MCF 10A (cell line): ENCODE data around the gene ASTL. TPM values are rescaled to one million over a fixed set of nuclear protein-coding genes. Genes with fewer than 3 reads are reported as not detected.
"Not testable (repeated sequence)": the region's sequence is repeated elsewhere in the genome, so short reads cannot be mapped to it uniquely, and the experiment has no call there.

Experiments
- BruUV-seq: library from RNA; stranded (reverse); fragments of 400-500 nt; replicated peaks from 2 replicates; lab custom pipeline; 2021; lab: Mats Ljungman, UMichigan
- CTCF ChIA-PET: fragments of 300-600 bp; sonication (Branson Sonifier 250); formaldehyde crosslinking; extraction: SDS; loops from one replicate; lab custom pipeline; 2021; ENCODE audit warnings: antibody characterized with exemption, inconsistent platforms; lab: Yijun Ruan, JAX
- POLR2A ChIA-PET: fragments of 300-600, 350-650 bp; sonication (Branson Sonifier 250); formaldehyde crosslinking; extraction: SDS; loops from one replicate; lab custom pipeline; 2020; ENCODE audit warnings: antibody characterized with exemption, inconsistent platforms; lab: Yijun Ruan, JAX
- DNase-seq: peaks from one replicate; pipeline ENCODE4 v3.0.0-alpha.2; 2018; ENCODE audit not compliant: unreplicated experiment
- H3K27ac Mint-ChIP-seq: one replicate; pipeline ENCODE4 v1.8.0; 2022; ENCODE audit warnings: mild to moderate bottlenecking, low read depth, mixed read lengths; ENCODE audit not compliant: unreplicated experiment
- H3K27me3 Mint-ChIP-seq: one replicate; pipeline ENCODE4 v1.8.0; 2022; ENCODE audit warnings: mixed read lengths; ENCODE audit not compliant: insufficient read depth, unreplicated experiment
- H3K36me3 Mint-ChIP-seq: one replicate; pipeline ENCODE4 v1.8.0; 2022; ENCODE audit warnings: mild to moderate bottlenecking, moderate library complexity, mixed read lengths; ENCODE audit not compliant: insufficient read depth, unreplicated experiment
- H3K4me1 Mint-ChIP-seq: one replicate; pipeline ENCODE4 v1.8.0; 2022; ENCODE audit warnings: mixed read lengths; ENCODE audit not compliant: insufficient read depth, unreplicated experiment
- H3K4me3 Mint-ChIP-seq: one replicate; pipeline ENCODE4 v1.8.0; 2022; ENCODE audit warnings: mild to moderate bottlenecking, moderate library complexity, mixed read lengths; ENCODE audit not compliant: unreplicated experiment
- H3K9me3 Mint-ChIP-seq: one replicate; pipeline ENCODE4 v1.8.0; 2022; ENCODE audit warnings: mixed read lengths; ENCODE audit not compliant: unreplicated experiment
- intact Hi-C: fragments of 100-400 bp; cut with micrococcal nuclease; formaldehyde crosslinking; loops from 2 replicates; pipeline ENCODE4 v1.14.1; 2022
- total RNA-seq: library from RNA; stranded (reverse); gene quantifications from 2 replicates; pipeline ENCODE4 v1.2.3, GENCODE V29; 2022
- TF ChIP-seq, protein P1 (sequence below): fragments of 200-600 bp; IDR thresholded peaks from one replicate; pipeline ENCODE4 v1.8.0; 2022; ENCODE audit warnings: antibody characterized with exemption, mild to moderate bottlenecking; ENCODE audit not compliant: unreplicated experiment

ASTL gene
- total RNA-seq, 1 experiment from 2014 or later: not detected

DNA sequence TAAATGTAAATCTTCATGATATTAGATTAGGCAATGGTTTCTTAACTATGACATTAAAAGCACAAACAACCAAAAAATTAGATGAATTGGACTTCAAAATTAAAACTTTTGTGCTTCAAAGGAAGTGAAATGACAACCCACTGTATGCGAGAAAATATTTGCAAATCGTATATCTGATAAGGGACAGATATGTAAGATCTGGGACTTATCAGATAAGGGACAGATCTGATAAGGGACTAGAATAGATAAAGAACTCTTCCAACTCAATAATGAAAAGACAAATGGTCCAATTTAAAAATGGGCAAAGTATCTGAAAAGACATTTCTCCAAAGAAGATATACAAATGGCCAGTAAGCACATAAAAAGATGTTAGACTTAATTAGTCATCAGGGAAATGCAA, 51.2 kb downstream of the ASTL start:
- no peaks in the 10 kb centered on the region for H3K9me3 Mint-ChIP-seq
- H3K27ac Mint-ChIP-seq: no peak overlapping the region
- DNase-seq: no peak
- CTCF ChIA-PET: interaction anchor here (0.6 to 1.8 kb wide), 2 partner anchors 30 to 516 kb away, joined by 5 to 6 read pairs; partner anchors contain the start of gene ADRA2B
- H3K27me3 Mint-ChIP-seq: peaks cover 13% of the 10 kb centered on the region
- POLR2A ChIA-PET: interaction anchor here (1.3 kb wide), 1 partner anchor 11 kb away, joined by 4 read pairs; no protein-coding TSS in a partner anchor
- intact Hi-C loops: no loop called here
- H3K4me3 Mint-ChIP-seq: no peak overlapping the region
- H3K36me3 Mint-ChIP-seq: no peaks in the 10 kb centered on the region
- peaks cover 5% of the 10 kb centered on the region for H3K4me1 Mint-ChIP-seq
- TF ChIP-seq, protein P1, sequence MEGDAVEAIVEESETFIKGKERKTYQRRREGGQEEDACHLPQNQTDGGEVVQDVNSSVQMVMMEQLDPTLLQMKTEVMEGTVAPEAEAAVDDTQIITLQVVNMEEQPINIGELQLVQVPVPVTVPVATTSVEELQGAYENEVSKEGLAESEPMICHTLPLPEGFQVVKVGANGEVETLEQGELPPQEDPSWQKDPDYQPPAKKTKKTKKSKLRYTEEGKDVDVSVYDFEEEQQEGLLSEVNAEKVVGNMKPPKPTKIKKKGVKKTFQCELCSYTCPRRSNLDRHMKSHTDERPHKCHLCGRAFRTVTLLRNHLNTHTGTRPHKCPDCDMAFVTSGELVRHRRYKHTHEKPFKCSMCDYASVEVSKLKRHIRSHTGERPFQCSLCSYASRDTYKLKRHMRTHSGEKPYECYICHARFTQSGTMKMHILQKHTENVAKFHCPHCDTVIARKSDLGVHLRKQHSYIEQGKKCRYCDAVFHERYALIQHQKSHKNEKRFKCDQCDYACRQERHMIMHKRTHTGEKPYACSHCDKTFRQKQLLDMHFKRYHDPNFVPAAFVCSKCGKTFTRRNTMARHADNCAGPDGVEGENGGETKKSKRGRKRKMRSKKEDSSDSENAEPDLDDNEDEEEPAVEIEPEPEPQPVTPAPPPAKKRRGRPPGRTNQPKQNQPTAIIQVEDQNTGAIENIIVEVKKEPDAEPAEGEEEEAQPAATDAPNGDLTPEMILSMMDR: no peak
- BruUV-seq: no TSS peak

DNA sequence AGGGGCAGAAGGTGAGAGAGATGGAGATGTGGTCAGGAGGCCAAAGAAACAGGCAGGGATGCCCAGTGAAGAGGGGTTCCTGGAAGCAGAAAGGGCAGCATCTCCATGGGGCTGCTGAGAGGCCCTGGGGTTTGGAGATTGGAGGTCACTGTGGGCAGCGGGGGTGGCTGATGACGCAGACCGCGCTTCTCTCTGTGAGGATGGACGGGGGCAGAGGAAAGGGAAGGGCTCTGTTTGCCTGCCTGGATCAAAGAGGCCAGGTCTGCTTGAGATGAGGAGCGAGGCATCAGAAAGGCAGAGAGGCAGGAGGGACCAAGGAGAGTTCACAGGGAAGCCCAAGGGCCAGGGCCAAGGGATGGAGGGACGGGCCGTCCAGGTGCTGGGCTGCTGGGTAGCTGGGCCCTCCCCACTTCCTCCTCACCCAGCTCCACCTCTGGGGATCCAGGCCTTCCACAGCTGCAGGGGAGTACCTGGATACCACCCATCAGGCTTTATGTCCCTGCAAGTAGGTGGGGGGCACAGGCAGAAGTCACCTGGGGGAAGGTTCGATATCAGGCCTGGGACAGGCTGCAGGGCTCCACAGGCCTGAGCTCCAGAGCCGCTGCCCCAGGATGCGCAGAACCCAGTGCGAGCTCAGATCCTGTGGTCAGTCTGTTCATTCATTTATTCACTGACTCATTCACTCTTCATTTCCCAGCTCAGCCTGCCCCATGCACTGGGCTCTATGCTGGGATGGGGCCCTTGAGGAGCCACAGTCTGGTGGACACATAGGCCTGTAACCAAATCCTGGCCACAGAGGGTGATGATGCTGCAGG, 52.6 kb downstream of the ASTL start:
- POLR2A ChIA-PET: interaction anchor here (1.3 kb wide), 1 partner anchor 13 kb away, joined by 4 read pairs; no protein-coding TSS in a partner anchor
- TF ChIP-seq, protein P1: no peak
- no peak overlapping the region for H3K27ac Mint-ChIP-seq
- BruUV-seq: no TSS peak
- H3K9me3 Mint-ChIP-seq: no peaks in the 10 kb centered on the region
- H3K4me3 Mint-ChIP-seq: no peak overlapping the region
- H3K36me3 Mint-ChIP-seq: no peaks in the 10 kb centered on the region
- H3K27me3 Mint-ChIP-seq: peaks cover 13% of the 10 kb centered on the region
- intact Hi-C loops: no loop called here
- H3K4me1 Mint-ChIP-seq: no peaks in the 10 kb centered on the region
- no peak for DNase-seq
- CTCF ChIA-PET: interaction anchor here (0.5 kb wide), 1 partner anchor 8 kb away, joined by 3 read pairs; no protein-coding TSS in a partner anchor

DNA sequence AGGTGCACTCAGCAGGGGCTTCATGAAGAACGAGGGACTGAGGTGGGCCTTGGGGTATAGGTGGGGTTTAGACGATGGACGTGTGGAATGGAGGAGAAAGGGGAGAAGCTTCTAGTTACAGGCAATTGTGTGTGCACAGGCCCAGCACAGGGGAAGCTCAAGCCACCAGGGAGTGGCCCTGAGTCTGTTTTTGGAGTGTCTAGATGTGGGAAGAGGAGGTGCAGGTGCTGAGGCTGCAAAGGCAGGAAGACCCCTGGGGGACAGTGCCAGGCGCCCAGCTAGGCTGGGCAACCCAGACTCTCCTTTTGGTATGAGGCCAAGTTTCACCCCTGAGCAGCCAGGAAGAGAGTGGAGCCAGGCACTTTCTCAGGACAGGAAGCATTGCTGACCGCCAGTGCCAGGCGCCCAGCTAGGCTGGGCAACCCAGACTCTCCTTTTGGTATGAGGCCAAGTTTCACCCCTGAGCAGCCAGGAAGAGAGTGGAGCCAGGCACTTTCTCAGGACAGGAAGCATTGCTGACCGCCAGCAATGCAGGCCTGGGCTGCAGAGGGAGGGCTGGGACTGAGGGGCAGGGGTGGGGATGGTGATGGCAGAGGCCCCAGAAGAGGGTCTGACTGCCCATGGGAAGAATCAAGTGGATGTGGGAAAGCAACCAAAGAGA, 53.3 kb downstream of the ASTL start:
- H3K9me3 Mint-ChIP-seq, intact Hi-C loops, BruUV-seq, DNase-seq, H3K4me1 Mint-ChIP-seq, H3K27ac Mint-ChIP-seq, H3K36me3 Mint-ChIP-seq, POLR2A ChIA-PET, H3K4me3 Mint-ChIP-seq: not testable (repeated sequence)
- CTCF ChIA-PET: interaction anchor here (0.5 kb wide), 1 partner anchor 7 kb away, joined by 3 read pairs; no protein-coding TSS in a partner anchor
- H3K27me3 Mint-ChIP-seq: peaks cover 13% of the 10 kb centered on the region

DNA sequence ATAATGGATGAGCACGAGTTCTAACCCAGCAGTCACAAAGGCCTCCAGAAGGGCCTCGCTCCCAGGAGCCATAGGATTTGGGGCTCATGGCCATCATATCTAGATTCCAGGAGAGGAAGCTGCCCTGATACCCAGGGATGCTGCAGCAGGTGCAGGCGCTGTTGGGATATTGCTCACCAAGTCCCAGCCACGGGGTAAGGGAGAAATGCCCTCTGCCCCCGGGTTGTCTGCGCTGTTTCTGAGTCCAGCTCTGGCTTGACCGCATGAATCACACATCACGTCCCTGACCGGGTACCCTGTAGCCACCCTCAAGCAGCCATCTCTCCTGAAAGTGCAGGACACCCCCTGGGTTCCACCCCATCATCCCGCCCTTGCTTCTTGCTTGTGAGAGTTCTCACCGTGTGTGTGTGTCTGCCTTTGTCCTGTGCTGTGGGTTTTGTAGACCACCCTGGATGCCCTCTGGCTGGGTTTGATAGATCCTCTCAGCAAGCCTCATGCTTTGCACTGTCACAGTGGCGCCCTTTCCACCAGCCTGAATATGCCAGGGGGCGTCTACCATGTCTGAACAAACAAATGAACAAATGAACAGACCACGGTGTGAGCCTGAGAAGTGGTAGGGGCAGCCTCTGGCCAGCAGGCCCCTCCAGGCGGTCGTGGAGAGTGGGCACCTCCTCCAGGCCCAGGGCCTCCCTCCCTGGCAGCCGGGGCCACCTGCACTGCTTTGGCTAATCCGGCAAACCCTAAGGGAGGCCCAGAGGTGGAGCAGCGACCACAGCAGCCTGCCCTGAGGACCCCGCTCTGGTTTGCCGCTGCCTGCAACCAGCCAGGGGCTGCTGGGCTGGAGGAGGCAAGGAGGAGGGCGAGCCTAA, 54.1 kb downstream of the ASTL start:
- H3K27ac Mint-ChIP-seq: no peak overlapping the region
- CTCF ChIA-PET: no interaction called here
- DNase-seq: no peak
- no peaks in the 10 kb centered on the region for H3K36me3 Mint-ChIP-seq
- POLR2A ChIA-PET: no interaction called here
- peaks cover 17% of the 10 kb centered on the region for H3K27me3 Mint-ChIP-seq
- H3K4me3 Mint-ChIP-seq: no peak overlapping the region
- no peaks in the 10 kb centered on the region for H3K9me3 Mint-ChIP-seq
- intact Hi-C loops: no loop called here
- no peaks in the 10 kb centered on the region for H3K4me1 Mint-ChIP-seq
- BruUV-seq: no TSS peak
- TF ChIP-seq, protein P1: no peak
